Measurements from ENCODE around the gene EIF4G3.

The EIF4G3 gene

DNA sequence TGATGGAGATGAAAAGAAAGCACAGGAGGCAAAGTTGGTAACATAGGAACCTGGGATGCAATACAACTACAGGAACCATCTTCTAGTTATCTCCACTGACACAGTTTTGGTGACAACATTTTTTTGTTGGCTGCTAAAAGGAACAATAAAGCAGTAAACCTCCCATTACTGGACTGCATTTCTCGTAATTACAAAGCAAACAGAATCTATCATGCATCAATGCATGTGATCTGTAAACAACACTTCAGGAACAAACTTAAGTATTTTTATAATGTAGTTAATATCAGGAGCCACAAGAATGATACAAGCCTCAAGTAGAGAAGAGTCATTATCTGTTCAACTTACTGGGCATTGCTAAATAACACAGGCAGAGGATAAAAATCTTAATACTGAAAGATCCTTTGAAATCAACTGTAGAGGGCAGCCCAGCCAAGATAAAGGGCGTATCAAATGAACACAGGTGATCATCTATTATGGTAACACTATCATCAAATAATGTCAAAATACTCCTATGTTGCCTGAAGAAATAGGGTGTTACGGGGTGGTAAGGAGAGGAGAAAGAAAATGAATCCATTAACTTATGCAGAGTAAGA, 193.3 kb downstream of the EIF4G3 start:
- peaks cover 4% of the 10 kb centered on the region; the same call in 1 of the 2 replicates for H3K36me3 ChIP-seq (ENCODE audit: low read length)
- peaks cover 13% of the 10 kb centered on the region for H3K79me2 ChIP-seq (ENCODE audit: insufficient read depth, low read length)
- TF ChIP-seq, protein P1, sequence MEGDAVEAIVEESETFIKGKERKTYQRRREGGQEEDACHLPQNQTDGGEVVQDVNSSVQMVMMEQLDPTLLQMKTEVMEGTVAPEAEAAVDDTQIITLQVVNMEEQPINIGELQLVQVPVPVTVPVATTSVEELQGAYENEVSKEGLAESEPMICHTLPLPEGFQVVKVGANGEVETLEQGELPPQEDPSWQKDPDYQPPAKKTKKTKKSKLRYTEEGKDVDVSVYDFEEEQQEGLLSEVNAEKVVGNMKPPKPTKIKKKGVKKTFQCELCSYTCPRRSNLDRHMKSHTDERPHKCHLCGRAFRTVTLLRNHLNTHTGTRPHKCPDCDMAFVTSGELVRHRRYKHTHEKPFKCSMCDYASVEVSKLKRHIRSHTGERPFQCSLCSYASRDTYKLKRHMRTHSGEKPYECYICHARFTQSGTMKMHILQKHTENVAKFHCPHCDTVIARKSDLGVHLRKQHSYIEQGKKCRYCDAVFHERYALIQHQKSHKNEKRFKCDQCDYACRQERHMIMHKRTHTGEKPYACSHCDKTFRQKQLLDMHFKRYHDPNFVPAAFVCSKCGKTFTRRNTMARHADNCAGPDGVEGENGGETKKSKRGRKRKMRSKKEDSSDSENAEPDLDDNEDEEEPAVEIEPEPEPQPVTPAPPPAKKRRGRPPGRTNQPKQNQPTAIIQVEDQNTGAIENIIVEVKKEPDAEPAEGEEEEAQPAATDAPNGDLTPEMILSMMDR (IDR thresholded peaks at IDR 0.05; ENCODE audit: insufficient read depth, low read length, poor library complexity, severe bottlenecking): no peak
- TF ChIP-seq EZH2phosphoT487 (conservative IDR thresholded peaks at IDR 0.05; ENCODE audit: low read length): no peak
- no peak overlapping the region for H3K9ac ChIP-seq (ENCODE audit: low read length)
- H3F3A ChIP-seq (ENCODE audit: insufficient read depth): peaks cover 6% of the 10 kb centered on the region; the same call in 1 of the 2 replicates
- H3K9me2 ChIP-seq (replicated peaks; ENCODE audit: insufficient read depth, low read length): no peaks in the 10 kb centered on the region
- H3K4me3 ChIP-seq (ENCODE audit: insufficient read depth, low read length, poor library complexity, severe bottlenecking): no peak overlapping the region
- no peaks in the 10 kb centered on the region for H3K27me3 ChIP-seq (ENCODE audit: low read length)
- no peak overlapping the region for H2AFZ ChIP-seq (ENCODE audit: low read depth, low read length, severe bottlenecking)
- no peak overlapping the region for H3K4me2 ChIP-seq (ENCODE audit: low read depth, low read length, poor library complexity, severe bottlenecking)
- no peak overlapping the region for H3K27ac ChIP-seq (ENCODE audit: low read depth, low read length)
- no peaks in the 10 kb centered on the region for H3K9me3 ChIP-seq (ENCODE audit: insufficient read depth, low read length)
- no peaks in the 10 kb centered on the region for H4K20me1 ChIP-seq (ENCODE audit: low read depth, low read length)

DNA sequence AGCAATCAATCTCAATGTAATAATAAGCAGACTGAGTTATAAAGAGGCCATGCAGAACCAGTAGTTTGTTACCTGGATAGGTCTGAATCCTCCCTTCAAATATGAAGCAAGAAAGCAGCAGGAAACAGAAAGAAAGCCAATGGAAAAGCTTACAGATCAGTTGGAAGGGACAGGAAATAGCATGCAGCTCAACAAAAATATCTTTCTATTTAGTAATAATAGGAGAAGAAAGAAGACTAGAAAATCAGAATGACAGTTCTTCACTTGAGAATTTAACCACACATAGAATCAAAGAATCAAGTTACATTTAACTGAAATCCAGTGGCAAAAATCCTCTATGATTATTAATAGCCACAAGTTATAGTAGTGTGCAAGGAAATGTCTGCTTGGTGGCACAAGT, 194.4 kb downstream of the EIF4G3 start:
- Histone ChIP-seq H3K27ac (ENCODE audit: low read depth, low read length) (no peak overlapping the region), H3K9me2 (replicated peaks; ENCODE audit: insufficient read depth, low read length) (no peaks in the 10 kb centered on the region), H4K20me1 (ENCODE audit: low read depth, low read length) (no peaks in the 10 kb centered on the region), H3K9ac (ENCODE audit: low read length) (no peak overlapping the region), H2AFZ (ENCODE audit: low read depth, low read length, severe bottlenecking) (no peak overlapping the region), H3F3A (ENCODE audit: insufficient read depth) (peaks cover 6% of the 10 kb centered on the region; the same call in 1 of the 2 replicates), H3K9me3 (ENCODE audit: insufficient read depth, low read length) (no peaks in the 10 kb centered on the region), H3K4me3 (ENCODE audit: insufficient read depth, low read length, poor library complexity, severe bottlenecking) (no peak overlapping the region), H3K79me2 (ENCODE audit: insufficient read depth, low read length) (peaks cover 5% of the 10 kb centered on the region), H3K27me3 (ENCODE audit: low read length) (no peaks in the 10 kb centered on the region), H3K4me2 (ENCODE audit: low read depth, low read length, poor library complexity, severe bottlenecking) (no peak overlapping the region), H3K36me3 (ENCODE audit: low read length) (peaks cover 7% of the 10 kb centered on the region; the same call in 1 of the 2 replicates)
- TF ChIP-seq EZH2phosphoT487 (conservative IDR thresholded peaks at IDR 0.05; ENCODE audit: low read length): no peak
- TF ChIP-seq, protein P1 (IDR thresholded peaks at IDR 0.05; ENCODE audit: insufficient read depth, low read length, poor library complexity, severe bottlenecking): no peak

DNA sequence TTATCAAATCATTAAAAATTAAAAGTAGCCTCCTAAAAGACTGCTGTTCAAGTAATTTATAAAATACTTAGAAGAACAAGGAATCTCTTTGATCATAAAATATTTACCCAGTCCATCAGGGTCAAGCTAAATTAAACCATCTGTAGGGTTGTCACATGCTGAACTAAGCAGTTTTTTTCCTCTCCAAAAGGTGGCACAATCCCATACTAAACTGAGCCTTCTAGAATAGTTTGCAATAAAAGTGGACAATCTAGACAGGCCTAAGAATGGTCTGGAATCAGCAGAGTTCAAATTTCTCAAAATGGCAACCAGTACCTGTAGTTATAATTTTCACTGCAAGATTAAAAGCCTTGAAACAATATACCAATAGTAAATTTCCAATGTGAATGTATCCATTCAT, 194.8 kb downstream of the EIF4G3 start:
- H3K4me2 ChIP-seq (ENCODE audit: low read depth, low read length, poor library complexity, severe bottlenecking): no peak overlapping the region
- peaks cover 5% of the 10 kb centered on the region for H3K79me2 ChIP-seq (ENCODE audit: insufficient read depth, low read length)
- peaks cover 7% of the 10 kb centered on the region; the same call in 1 of the 2 replicates for H3K36me3 ChIP-seq (ENCODE audit: low read length)
- H3K9me2 ChIP-seq (replicated peaks; ENCODE audit: insufficient read depth, low read length): no peaks in the 10 kb centered on the region
- TF ChIP-seq, protein P1 (IDR thresholded peaks at IDR 0.05; ENCODE audit: insufficient read depth, low read length, poor library complexity, severe bottlenecking): no peak
- H2AFZ ChIP-seq (ENCODE audit: low read depth, low read length, severe bottlenecking): no peak overlapping the region
- H3F3A ChIP-seq (ENCODE audit: insufficient read depth): peaks cover 6% of the 10 kb centered on the region; the same call in 1 of the 2 replicates
- no peaks in the 10 kb centered on the region for H4K20me1 ChIP-seq (ENCODE audit: low read depth, low read length)
- H3K27ac ChIP-seq (ENCODE audit: low read depth, low read length): no peak overlapping the region
- no peaks in the 10 kb centered on the region for H3K27me3 ChIP-seq (ENCODE audit: low read length)
- H3K4me3 ChIP-seq (ENCODE audit: insufficient read depth, low read length, poor library complexity, severe bottlenecking): no peak overlapping the region
- H3K9ac ChIP-seq (ENCODE audit: low read length): no peak overlapping the region
- H3K9me3 ChIP-seq (ENCODE audit: insufficient read depth, low read length): no peaks in the 10 kb centered on the region
